Testis (tissue), 2 donors: ENCODE results near the gene CELF2.

ENCODE experiments used
- POLR2A ChIP-seq: fragments of 450-650 bp; IDR thresholded peaks from one replicate; pipeline ENCODE4 v1.6.1; 2017; ENCODE audit warnings: antibody characterized with exemption, mild to moderate bottlenecking, moderate library complexity
- TF ChIP-seq, protein P1 (sequence below), 3 experiments: fragments of 450-650 bp in 2 of 3; fragments of 200-600 bp in 1 of 3; sonication (generic) in 1 of 3; IDR thresholded peaks; one replicate each; pipeline ENCODE4 v1.5.1; 2016 to 2019; ENCODE audit warnings: antibody characterized with exemption in 3 of 3, mild to moderate bottlenecking in 2 of 3, moderate library complexity in 1 of 3

DNA sequence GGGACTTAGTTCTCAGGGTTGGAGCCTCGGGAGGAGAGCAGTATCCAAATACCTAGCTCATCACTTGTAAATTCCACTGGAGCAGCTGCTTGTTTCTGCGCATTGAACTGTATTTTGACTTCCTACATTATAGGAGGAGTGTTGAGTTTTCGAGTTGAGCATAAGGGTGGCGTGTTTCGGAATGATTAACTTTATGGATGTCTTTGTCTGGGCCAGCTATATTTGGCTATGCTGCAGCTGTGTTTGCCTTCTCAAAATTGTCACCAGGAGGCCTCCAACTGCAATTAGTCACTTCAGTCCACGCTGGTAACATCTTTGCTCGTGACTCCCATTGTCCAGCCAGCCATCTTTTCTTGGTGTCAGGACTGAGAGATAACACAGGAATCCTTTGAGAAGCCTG is 9.1 kb downstream of the CELF2 start:
- TF ChIP-seq, protein P1, sequence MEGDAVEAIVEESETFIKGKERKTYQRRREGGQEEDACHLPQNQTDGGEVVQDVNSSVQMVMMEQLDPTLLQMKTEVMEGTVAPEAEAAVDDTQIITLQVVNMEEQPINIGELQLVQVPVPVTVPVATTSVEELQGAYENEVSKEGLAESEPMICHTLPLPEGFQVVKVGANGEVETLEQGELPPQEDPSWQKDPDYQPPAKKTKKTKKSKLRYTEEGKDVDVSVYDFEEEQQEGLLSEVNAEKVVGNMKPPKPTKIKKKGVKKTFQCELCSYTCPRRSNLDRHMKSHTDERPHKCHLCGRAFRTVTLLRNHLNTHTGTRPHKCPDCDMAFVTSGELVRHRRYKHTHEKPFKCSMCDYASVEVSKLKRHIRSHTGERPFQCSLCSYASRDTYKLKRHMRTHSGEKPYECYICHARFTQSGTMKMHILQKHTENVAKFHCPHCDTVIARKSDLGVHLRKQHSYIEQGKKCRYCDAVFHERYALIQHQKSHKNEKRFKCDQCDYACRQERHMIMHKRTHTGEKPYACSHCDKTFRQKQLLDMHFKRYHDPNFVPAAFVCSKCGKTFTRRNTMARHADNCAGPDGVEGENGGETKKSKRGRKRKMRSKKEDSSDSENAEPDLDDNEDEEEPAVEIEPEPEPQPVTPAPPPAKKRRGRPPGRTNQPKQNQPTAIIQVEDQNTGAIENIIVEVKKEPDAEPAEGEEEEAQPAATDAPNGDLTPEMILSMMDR (IDR thresholded peaks at IDR 0.05) = no peak
- no peak for TF ChIP-seq POLR2A
